HepG2 (cell line): ENCODE measurements around the gene APOM. TPM values are rescaled to one million over a fixed set of nuclear protein-coding genes. Genes with fewer than 3 reads are reported as not detected.

Experiments
- DMAP1 ChIP-seq: IDR thresholded peaks from 2 replicates; pipeline ENCODE4 v1.6.1; 2016
- EED ChIP-seq: sonication (generic); formaldehyde crosslinking; IDR thresholded peaks from 2 replicates; pipeline ENCODE4 v1.5.0; 2020; ENCODE audit warnings: mild to moderate bottlenecking, missing genetic modification reagents
- ETV6 ChIP-seq: sonication (generic); formaldehyde crosslinking; conservative IDR thresholded peaks from 2 replicates; pipeline ENCODE4 v1.4.0; 2020; ENCODE audit warnings: missing genetic modification reagents
- IKZF1 ChIP-seq: fragments of 450-650 bp; IDR thresholded peaks from 2 replicates; pipeline ENCODE4 v1.7.1; 2016
- MYC ChIP-seq: sonication (generic); formaldehyde crosslinking; IDR thresholded peaks from 2 replicates; pipeline ENCODE4 v1.9.0; 2021; ENCODE audit warnings: missing genetic modification reagents, borderline replicate concordance
- MZF1 ChIP-seq: sonication (generic); formaldehyde crosslinking; IDR thresholded peaks from 2 replicates; pipeline ENCODE4 v1.8.1; 2023; ENCODE audit warnings: mild to moderate bottlenecking, missing genetic modification reagents, borderline replicate concordance
- NFKB2 ChIP-seq: sonication (generic); formaldehyde crosslinking; IDR thresholded peaks from 2 replicates; pipeline ENCODE4 v1.4.0; 2020; ENCODE audit warnings: missing genetic modification reagents, borderline replicate concordance
- PHF5A ChIP-seq: IDR thresholded peaks from one replicate; pipeline ENCODE4 v1.6.1; 2018; ENCODE audit warnings: low read depth, missing genetic modification reagents; ENCODE audit not compliant: unreplicated experiment
- SRSF4 ChIP-seq: fragments of 200-400 bp; formaldehyde crosslinking; IDR thresholded peaks from one replicate; pipeline ENCODE4 v1.6.1; 2018; ENCODE audit warnings: mild to moderate bottlenecking, low read depth, low read length, moderate library complexity; ENCODE audit not compliant: poor library complexity, severe bottlenecking
- ZNF34 ChIP-seq: sonication (generic); formaldehyde crosslinking; IDR thresholded peaks from 2 replicates; pipeline ENCODE4 v1.4.0; 2020; ENCODE audit warnings: mild to moderate bottlenecking, missing genetic modification reagents, borderline replicate concordance
- ZNF343 ChIP-seq: sonication (generic); formaldehyde crosslinking; IDR thresholded peaks from 2 replicates; pipeline ENCODE4 v1.4.0; 2020; ENCODE audit warnings: mild to moderate bottlenecking, missing genetic modification reagents
- ZNF382 ChIP-seq: sonication (generic); formaldehyde crosslinking; IDR thresholded peaks from 2 replicates; pipeline ENCODE4 v1.5.0; 2020; ENCODE audit warnings: missing genetic modification reagents, mild to moderate bottlenecking, borderline replicate concordance
- polyA plus RNA-seq, 8 experiments: library from polyadenylated mRNA; depleted of rRNA in 3 of 8; stranded (reverse) in 7 of 8; unstranded in 1 of 8; fragments of >200 nt; fragmentation: Illumina TruSeq in 4 of 8; extraction: Trizol in 4 of 8; gene quantifications; 2 replicates each; pipeline versions ENCODE4 v1.2.1 to v1.2.3, GENCODE V29; 2011 to 2016; ENCODE audit warnings: low read depth in 4 of 8, missing spikeins in 1 of 8, mixed read lengths in 1 of 8; ENCODE audit not compliant: insufficient read depth in 1 of 8
- total RNA-seq, 5 experiments: library from RNA; depleted of rRNA; stranded (reverse); fragments of >200 nt; fragmentation: Illumina TruSeq; extraction: Trizol; gene quantifications; 2 replicates each; pipeline ENCODE4 v1.2.3, GENCODE V29; 2016; ENCODE audit warnings: low read depth in 1 of 5
- TF ChIP-seq, protein P1 (sequence below): sonication (generic); formaldehyde crosslinking; IDR thresholded peaks from 2 replicates; pipeline ENCODE4 v1.8.1; 2022; ENCODE audit warnings: low read depth, mild to moderate bottlenecking, missing genetic modification reagents
- TF ChIP-seq, protein P2 (sequence below): sonication (generic); formaldehyde crosslinking; IDR thresholded peaks from 2 replicates; pipeline ENCODE4 v1.4.0; 2020; ENCODE audit warnings: missing genetic modification reagents
- TF ChIP-seq, protein P3 (sequence below): sonication (generic); formaldehyde crosslinking; IDR thresholded peaks from 2 replicates; pipeline ENCODE4 v1.5.1; 2020; ENCODE audit warnings: mild to moderate bottlenecking, missing genetic modification reagents, moderate library complexity
- TF ChIP-seq, protein P4 (sequence below): fragments of 450-650 bp; IDR thresholded peaks from 2 replicates; pipeline ENCODE4 v1.6.1; 2016

APOM gene
- total and polyA plus RNA-seq, 2 of the 13 experiments (the other 11 are each of a cell fraction or from before 2014, with no cell fraction given) = 98.2 to 1,140 TPM

DNA sequence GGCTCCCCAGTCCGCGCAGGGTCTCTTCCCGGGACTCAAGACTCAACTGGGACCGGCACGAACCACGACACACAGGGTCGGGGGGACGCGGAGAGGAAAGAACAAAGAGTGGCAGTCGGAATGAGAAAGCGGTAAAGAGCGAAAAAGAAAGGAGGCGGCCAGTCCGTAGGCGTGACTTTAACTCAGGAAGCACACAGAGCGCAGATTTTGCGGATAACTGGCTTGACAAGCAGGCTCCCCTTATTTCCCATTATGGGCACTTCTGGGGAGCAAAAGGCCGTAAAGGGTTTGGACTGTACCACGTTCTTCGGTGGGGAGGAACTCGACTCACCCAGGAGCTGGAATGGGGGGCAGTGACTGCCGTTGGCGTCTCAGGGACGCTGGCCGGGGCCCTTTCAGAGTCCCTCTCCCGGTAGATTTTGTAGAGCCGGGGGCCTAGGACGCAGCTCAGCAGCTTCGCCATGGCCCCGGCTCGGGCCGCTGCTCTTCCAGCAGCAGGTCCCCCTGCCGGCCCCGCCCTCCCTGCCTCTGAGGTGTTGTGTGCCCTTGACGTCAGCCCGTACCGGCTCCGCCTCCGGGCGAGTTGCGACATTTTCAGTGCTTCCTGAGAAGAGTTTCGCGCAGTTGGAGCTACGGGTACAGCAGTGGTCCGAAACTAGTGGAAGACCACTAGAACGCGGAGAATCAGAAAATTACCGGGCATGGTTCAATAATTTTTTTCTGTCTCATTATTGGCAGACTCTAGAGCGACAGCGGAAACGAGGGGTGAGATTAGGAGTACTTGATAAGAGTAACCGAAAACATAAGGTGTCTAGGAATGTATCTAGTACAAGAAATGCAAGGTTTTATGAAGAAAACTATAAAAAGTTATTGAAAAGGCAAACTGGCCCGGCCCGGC lies 47.4 kb downstream of the APOM start, which contains the start of gene ABHD16A (continued):
- TF ChIP-seq SRSF4 (no peak), ZNF343 (CRISPR knock-in tag) (peak; percentile 85; the same call in 1 of the 2 replicates), ETV6 (CRISPR knock-in tag) (peak; percentile 76; the same call in 1 of the 2 replicates), MYC (CRISPR knock-in tag) (no peak; the same call in 1 of the 2 replicates), IKZF1 (no peak), ZNF34 (CRISPR knock-in tag) (no peak), DMAP1 (CRISPR knock-in tag) (peak; percentile 67), EED (CRISPR knock-in tag) (peak; percentile 53), PHF5A (peak; percentile 69), NFKB2 (peak; percentile 60; the same call in 1 of the 2 replicates), ZNF382 (no peak), MZF1 (CRISPR knock-in tag) (no peak)
- TF ChIP-seq, protein P1, sequence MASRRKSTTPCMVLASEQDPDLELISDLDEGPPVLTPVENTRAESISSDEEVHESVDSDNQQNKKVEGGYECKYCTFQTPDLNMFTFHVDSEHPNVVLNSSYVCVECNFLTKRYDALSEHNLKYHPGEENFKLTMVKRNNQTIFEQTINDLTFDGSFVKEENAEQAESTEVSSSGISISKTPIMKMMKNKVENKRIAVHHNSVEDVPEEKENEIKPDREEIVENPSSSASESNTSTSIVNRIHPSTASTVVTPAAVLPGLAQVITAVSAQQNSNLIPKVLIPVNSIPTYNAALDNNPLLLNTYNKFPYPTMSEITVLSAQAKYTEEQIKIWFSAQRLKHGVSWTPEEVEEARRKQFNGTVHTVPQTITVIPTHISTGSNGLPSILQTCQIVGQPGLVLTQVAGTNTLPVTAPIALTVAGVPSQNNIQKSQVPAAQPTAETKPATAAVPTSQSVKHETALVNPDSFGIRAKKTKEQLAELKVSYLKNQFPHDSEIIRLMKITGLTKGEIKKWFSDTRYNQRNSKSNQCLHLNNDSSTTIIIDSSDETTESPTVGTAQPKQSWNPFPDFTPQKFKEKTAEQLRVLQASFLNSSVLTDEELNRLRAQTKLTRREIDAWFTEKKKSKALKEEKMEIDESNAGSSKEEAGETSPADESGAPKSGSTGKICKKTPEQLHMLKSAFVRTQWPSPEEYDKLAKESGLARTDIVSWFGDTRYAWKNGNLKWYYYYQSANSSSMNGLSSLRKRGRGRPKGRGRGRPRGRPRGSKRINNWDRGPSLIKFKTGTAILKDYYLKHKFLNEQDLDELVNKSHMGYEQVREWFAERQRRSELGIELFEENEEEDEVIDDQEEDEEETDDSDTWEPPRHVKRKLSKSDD = peak; percentile 87; the same call in 1 of the 2 replicates
- TF ChIP-seq, protein P2, sequence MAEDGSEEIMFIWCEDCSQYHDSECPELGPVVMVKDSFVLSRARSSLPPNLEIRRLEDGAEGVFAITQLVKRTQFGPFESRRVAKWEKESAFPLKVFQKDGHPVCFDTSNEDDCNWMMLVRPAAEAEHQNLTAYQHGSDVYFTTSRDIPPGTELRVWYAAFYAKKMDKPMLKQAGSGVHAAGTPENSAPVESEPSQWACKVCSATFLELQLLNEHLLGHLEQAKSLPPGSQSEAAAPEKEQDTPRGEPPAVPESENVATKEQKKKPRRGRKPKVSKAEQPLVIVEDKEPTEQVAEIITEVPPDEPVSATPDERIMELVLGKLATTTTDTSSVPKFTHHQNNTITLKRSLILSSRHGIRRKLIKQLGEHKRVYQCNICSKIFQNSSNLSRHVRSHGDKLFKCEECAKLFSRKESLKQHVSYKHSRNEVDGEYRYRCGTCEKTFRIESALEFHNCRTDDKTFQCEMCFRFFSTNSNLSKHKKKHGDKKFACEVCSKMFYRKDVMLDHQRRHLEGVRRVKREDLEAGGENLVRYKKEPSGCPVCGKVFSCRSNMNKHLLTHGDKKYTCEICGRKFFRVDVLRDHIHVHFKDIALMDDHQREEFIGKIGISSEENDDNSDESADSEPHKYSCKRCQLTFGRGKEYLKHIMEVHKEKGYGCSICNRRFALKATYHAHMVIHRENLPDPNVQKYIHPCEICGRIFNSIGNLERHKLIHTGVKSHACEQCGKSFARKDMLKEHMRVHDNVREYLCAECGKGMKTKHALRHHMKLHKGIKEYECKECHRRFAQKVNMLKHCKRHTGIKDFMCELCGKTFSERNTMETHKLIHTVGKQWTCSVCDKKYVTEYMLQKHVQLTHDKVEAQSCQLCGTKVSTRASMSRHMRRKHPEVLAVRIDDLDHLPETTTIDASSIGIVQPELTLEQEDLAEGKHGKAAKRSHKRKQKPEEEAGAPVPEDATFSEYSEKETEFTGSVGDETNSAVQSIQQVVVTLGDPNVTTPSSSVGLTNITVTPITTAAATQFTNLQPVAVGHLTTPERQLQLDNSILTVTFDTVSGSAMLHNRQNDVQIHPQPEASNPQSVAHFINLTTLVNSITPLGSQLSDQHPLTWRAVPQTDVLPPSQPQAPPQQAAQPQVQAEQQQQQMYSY = no peak
- TF ChIP-seq, protein P3, sequence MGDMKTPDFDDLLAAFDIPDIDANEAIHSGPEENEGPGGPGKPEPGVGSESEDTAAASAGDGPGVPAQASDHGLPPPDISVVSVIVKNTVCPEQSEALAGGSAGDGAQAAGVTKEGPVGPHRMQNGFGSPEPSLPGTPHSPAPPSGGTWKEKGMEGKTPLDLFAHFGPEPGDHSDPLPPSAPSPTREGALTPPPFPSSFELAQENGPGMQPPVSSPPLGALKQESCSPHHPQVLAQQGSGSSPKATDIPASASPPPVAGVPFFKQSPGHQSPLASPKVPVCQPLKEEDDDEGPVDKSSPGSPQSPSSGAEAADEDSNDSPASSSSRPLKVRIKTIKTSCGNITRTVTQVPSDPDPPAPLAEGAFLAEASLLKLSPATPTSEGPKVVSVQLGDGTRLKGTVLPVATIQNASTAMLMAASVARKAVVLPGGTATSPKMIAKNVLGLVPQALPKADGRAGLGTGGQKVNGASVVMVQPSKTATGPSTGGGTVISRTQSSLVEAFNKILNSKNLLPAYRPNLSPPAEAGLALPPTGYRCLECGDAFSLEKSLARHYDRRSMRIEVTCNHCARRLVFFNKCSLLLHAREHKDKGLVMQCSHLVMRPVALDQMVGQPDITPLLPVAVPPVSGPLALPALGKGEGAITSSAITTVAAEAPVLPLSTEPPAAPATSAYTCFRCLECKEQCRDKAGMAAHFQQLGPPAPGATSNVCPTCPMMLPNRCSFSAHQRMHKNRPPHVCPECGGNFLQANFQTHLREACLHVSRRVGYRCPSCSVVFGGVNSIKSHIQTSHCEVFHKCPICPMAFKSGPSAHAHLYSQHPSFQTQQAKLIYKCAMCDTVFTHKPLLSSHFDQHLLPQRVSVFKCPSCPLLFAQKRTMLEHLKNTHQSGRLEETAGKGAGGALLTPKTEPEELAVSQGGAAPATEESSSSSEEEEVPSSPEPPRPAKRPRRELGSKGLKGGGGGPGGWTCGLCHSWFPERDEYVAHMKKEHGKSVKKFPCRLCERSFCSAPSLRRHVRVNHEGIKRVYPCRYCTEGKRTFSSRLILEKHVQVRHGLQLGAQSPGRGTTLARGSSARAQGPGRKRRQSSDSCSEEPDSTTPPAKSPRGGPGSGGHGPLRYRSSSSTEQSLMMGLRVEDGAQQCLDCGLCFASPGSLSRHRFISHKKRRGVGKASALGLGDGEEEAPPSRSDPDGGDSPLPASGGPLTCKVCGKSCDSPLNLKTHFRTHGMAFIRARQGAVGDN (CRISPR knock-in tag) = peak; percentile 89
- TF ChIP-seq, protein P4, sequence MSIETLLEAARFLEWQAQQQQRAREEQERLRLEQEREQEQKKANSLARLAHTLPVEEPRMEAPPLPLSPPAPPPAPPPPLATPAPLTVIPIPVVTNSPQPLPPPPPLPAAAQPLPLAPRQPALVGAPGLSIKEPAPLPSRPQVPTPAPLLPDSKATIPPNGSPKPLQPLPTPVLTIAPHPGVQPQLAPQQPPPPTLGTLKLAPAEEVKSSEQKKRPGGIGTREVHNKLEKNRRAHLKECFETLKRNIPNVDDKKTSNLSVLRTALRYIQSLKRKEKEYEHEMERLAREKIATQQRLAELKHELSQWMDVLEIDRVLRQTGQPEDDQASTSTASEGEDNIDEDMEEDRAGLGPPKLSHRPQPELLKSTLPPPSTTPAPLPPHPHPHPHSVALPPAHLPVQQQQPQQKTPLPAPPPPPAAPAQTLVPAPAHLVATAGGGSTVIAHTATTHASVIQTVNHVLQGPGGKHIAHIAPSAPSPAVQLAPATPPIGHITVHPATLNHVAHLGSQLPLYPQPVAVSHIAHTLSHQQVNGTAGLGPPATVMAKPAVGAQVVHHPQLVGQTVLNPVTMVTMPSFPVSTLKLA = no peak
